Heart right ventricle (tissue), 16 donors: ENCODE data around the gene NEDD4. TPM values are rescaled to one million over a fixed set of nuclear protein-coding genes. Genes with fewer than 3 reads are reported as not detected.
"Not testable (repeated sequence)": the region's sequence is repeated elsewhere in the genome, so short reads cannot be mapped to it uniquely, and the experiment has no call there.

Experiments used
- ATAC-seq, 8 donors: fragments of 200-7000 bp; cut with Tn5 transposase; one replicate each; pipeline ENCODE4 v1.9.1; 2020; ENCODE audit warnings: mild to moderate bottlenecking in 8 of 8, moderate library complexity in 8 of 8, moderate number of reproducible peaks in 1 of 8
- DNase-seq, 2 donors: peaks; one replicate each; pipeline ENCODE4 v3.0.0-alpha.2; 2020
- H3K27ac ChIP-seq, 10 donors: fragments of 200-600 bp; sonication (generic) in 2 of 10; one replicate each; pipeline versions ENCODE4 v1.5.0 to v1.8.0; 2020 to 2022; ENCODE audit warnings: mild to moderate bottlenecking in 3 of 10
- H3K27me3 ChIP-seq, 7 donors: fragments of 200-600 bp; one replicate each; pipeline ENCODE4 v1.8.0; 2021 to 2022; ENCODE audit warnings: mild to moderate bottlenecking in 2 of 7
- H3K36me3 ChIP-seq, 9 donors: fragments of 200-600 bp; sonication (generic) in 1 of 9; one replicate each; pipeline versions ENCODE4 v1.5.0 to v1.8.0; 2020 to 2022; ENCODE audit warnings: mild to moderate bottlenecking in 2 of 9
- H3K4me1 ChIP-seq, 9 donors: fragments of 200-600 bp; sonication (generic) in 1 of 9; one replicate each; pipeline versions ENCODE4 v1.5.0 to v1.8.0; 2020 to 2022; ENCODE audit warnings: mild to moderate bottlenecking in 4 of 9
- H3K4me3 ChIP-seq, 10 donors: fragments of 200-600 bp; sonication (generic) in 2 of 10; one replicate each; pipeline versions ENCODE4 v1.5.0 to v1.8.0; 2020 to 2022; ENCODE audit warnings: mild to moderate bottlenecking in 7 of 10, moderate library complexity in 2 of 10
- H3K9me3 ChIP-seq, 11 donors: fragments of 200-600 bp in 10 of 11; sonication (generic) in 2 of 11; one replicate each; pipeline versions ENCODE4 v1.5.0 to v1.8.0; 2013 to 2022; ENCODE audit warnings: mild to moderate bottlenecking in 2 of 11, control low read depth in 1 of 11, moderate library complexity in 1 of 11
- WGBS, 2 donors: extraction: QIAGEN DNeasy Blood & Tissue Kit; methylation state at CpG; one replicate each; pipeline ENCODE4 v1.1.7; 2013; ENCODE audit warnings: inconsistent platforms in 1 of 2; 5-methylcytosine and 5-hydroxymethylcytosine counted together
- intact Hi-C, 10 donors: fragments of 100-400 bp; cut with DNase I; formaldehyde crosslinking; loops; one replicate each; pipeline versions ENCODE4 v1.11.1 to v1.14.2; 2022
- polyA plus RNA-seq, 2 donors: library from polyadenylated mRNA; stranded (reverse); fragments of 200-250 nt; gene quantifications; one replicate each; pipeline ENCODE4 v1.2.3, GENCODE V29; 2013
- total RNA-seq, 10 donors: library from RNA; stranded (reverse); fragmentation: NEBNext Ultra II Directional in 3 of 10; extraction: Animal tissue kit (Norgen Biotek cat#: 25700) in 3 of 10; gene quantifications; one replicate each; pipeline versions ENCODE4 v1.2.1 to v1.2.4, GENCODE V29; 2021 to 2023
- TF ChIP-seq, protein P1 (sequence below), 9 donors: fragments of 200-600 bp; sonication (generic) in 2 of 9; IDR thresholded peaks; one replicate each; pipeline versions ENCODE4 v1.5.0 to v1.8.0; 2021 to 2022; ENCODE audit warnings: antibody characterized with exemption in 9 of 9, mild to moderate bottlenecking in 5 of 9, moderate library complexity in 1 of 9
- donor health status: Arrhythmogenic right ventricular cardiomyopathy.
- donor health status: ischemic (EF 13 %, LVEDD 7.1; RV severe dilation, severe dysfunction).
- donor health status: healthy with polysubstance abuse.
- donor health status: DM: no; HTN: yes; CAD: no.
- donor health status: DM: no; HTN: no; CAD: no.
- donor health status: ischemic (EF 25% LVEDD 6.9; RV normal size, moderate dysfunction).
- donor health status: ischemic (EF 25% LVEDD 5.7; RV mildly dilated, moderate dysfunction).
- donor health status: healthy.
- donor health status: DM: yes; HTN: yes; CAD: no.
- donor health status: Ischemic cardiomyopathy.
- donor health status: ischemic (EF 35%, LVEDD 5.7; RV mildly dilated, moderate dysfunction).
- donor health status: nonischemic (EF 11% LVEDD 7.7; RV severe dilation, severe dysfunction).
- donor health status: DM: yes; HTN: yes; CAD: no.
- donor health status: PGD.
- donor health status: ischemic (EF 29% LVEDD 5.4; RV normal size, mild dysfunction).
- donor health status: nonischemic (EF 23%, LVEDD 6.1; RV moderate dilation, normal function).

NEDD4 gene
- total and polyA plus RNA-seq, 12 donors: 3.5 to 11.5 (median 8.7) TPM

DNA sequence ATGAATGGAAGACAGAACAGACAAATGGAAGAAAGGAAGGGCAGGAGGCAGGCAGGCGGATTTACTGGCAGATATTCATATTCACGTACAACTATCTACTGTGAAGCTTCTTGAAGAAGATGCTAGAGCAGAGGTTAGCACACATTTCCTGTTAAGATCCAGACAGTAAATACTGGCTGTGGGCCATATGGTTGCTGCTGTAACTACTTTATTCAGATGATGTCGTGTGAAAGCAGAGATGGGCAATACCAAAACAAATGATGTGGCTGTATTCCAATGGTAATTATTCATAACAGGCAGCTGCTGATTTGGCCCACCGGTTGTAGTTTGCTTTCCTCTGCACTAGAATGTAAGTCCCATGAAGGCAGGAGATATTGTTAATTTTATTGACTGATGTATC is 134.8 kb downstream of the NEDD4 start:
- ATAC-seq: no peak
- Histone ChIP-seq H3K27ac (no peak overlapping the region), H3K4me1 (peaks cover 0 to 6% (median 0%) of the 10 kb centered on the region in 9 donors), H3K4me3 (no peak overlapping the region), H3K9me3 (no peaks in the 10 kb centered on the region), H3K36me3 (peaks cover 0 to 85% (median 25%) of the 10 kb centered on the region in 9 donors), H3K27me3 (no peaks in the 10 kb centered on the region)
- intact Hi-C loops: no loop called here
- DNase-seq: no peak
- TF ChIP-seq, protein P1, sequence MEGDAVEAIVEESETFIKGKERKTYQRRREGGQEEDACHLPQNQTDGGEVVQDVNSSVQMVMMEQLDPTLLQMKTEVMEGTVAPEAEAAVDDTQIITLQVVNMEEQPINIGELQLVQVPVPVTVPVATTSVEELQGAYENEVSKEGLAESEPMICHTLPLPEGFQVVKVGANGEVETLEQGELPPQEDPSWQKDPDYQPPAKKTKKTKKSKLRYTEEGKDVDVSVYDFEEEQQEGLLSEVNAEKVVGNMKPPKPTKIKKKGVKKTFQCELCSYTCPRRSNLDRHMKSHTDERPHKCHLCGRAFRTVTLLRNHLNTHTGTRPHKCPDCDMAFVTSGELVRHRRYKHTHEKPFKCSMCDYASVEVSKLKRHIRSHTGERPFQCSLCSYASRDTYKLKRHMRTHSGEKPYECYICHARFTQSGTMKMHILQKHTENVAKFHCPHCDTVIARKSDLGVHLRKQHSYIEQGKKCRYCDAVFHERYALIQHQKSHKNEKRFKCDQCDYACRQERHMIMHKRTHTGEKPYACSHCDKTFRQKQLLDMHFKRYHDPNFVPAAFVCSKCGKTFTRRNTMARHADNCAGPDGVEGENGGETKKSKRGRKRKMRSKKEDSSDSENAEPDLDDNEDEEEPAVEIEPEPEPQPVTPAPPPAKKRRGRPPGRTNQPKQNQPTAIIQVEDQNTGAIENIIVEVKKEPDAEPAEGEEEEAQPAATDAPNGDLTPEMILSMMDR (IDR thresholded peaks at IDR 0.05): no peak
- 80 to 87% methylated on average over 4 of the region's 4 CpGs for WGBS, 2 donors

DNA sequence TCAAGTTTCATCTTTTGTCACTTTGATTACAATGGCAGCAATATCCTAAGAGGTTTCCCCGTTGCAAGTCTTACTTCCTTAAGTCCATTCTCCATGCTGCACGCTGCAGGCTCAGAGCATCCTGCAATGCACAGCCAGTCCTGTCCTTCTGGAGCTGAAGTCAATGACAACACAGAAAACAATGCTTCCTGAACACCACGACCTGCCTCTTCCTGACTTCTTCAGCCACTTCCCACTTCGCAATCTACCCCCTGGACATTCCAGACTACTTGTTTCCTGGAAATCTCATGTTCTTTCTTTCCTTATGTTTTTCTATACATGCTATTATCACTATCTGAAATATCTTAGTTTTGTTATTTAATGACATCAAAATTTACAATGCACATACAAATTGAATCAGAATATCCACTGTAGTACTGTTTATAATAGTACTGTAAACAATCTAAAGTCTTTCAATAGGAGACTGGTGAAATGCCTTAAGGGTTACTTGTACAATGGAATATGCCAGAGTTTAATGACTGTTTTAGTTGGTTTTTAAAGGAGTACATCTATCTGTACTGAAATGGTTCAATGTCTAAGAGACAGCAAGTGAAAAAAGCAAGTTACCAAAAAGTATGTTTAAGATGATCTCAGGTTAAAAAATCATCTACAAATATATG is 136.8 kb downstream of the NEDD4 start:
- Histone ChIP-seq H3K9me3 (no peaks in the 10 kb centered on the region), H3K27me3 (no peaks in the 10 kb centered on the region), H3K4me3 (no peak overlapping the region), H3K4me1 (peaks cover 0 to 6% (median 0%) of the 10 kb centered on the region in 9 donors), H3K36me3 (peaks cover 0 to 88% (median 29%) of the 10 kb centered on the region in 9 donors), H3K27ac (peak overlapping the region in 1 of 10 donors; percentile 44)
- WGBS, 2 donors: 62 to 66% methylated on average over 4 of the region's 4 CpGs
- intact Hi-C loops: no loop called here
- ATAC-seq (peak in 2 of 8 donors; percentile 44 to 68), DNase-seq (peak in 1 of 2 donors; percentile 9)
- TF ChIP-seq, protein P1 (IDR thresholded peaks at IDR 0.05): no peak

DNA sequence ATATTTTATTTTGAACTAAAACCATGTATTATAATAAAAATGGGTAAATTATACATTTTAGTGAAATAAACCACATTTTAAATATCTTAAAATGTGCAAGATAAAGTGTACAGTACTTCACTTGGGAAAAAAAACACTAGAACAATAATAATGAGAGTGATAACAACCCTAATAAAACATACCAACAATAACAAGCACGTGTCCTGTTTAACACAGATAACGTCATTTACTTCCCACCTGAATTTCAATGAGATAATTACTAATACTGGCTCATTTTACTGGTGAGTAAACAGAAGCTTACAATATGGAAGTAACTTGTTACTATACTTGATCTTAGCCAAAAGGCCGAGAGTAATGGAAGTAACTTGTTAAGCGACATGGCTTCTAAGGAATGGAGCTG is 140.3 kb downstream of the NEDD4 start:
- ATAC-seq: no peak

DNA sequence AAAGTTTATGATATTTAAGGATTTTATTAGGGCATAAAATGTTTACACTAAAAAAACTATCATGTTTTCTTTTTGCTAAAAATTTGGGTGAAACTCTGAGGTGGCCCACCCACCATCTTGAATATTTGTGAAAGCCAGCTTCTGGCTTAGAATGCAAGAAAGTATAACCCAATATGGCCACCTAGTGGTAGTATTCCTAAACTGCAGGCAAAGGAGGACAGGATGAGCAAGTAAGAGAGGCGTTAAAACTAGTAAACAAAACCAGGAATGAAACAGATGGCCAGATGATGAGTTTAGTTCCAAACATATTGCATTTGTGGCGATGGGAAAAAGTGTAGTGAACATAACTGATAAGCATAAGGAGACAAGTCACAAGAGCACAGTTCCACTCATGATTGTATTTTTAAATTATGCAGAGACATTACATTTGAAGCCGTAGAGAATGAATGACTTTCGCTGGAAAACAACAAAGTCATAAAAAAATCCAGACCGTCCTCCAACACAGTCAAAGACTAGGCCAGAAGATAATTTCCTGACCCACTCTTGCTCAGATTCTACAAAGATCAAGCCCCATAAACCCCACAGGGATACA is 147.2 kb downstream of the NEDD4 start:
- peaks cover 0 to 79% (median 23%) of the 10 kb centered on the region in 9 donors for H3K36me3 ChIP-seq
- TF ChIP-seq, protein P1 (IDR thresholded peaks at IDR 0.05): peak; percentile 73 to 92 (median 88)
- H3K27ac ChIP-seq: no peak overlapping the region
- peak in 1 of 2 donors; percentile 78 for DNase-seq
- no peaks in the 10 kb centered on the region for H3K27me3 ChIP-seq
- peak in 7 of 8 donors; percentile 43 to 68 (median 61) for ATAC-seq
- H3K4me1 ChIP-seq: no peaks in the 10 kb centered on the region
- no peaks in the 10 kb centered on the region for H3K9me3 ChIP-seq
- H3K4me3 ChIP-seq: no peak overlapping the region
- 47 to 48% methylated on average over 5 of the region's 5 CpGs for WGBS, 2 donors
- intact Hi-C loops: loop anchor here in 8 of 10 donors (1.0 to 5.0 kb wide), 4 partner anchors 57 to 199 kb away; no protein-coding TSS in a partner anchor

More for the DNA sequence above, 140.3 kb downstream of the NEDD4 start:
- peaks cover 0 to 85% (median 22%) of the 10 kb centered on the region in 9 donors for H3K36me3 ChIP-seq
- WGBS, 2 donors: 83 to 88% methylated on average over 4 of the region's 4 CpGs
- TF ChIP-seq, protein P1 (IDR thresholded peaks at IDR 0.05): no peak
- H3K4me3 ChIP-seq: no peak overlapping the region
- no peak for DNase-seq
- no peaks in the 10 kb centered on the region for H3K9me3 ChIP-seq
- no peaks in the 10 kb centered on the region for H3K27me3 ChIP-seq
- intact Hi-C loops: no loop called here
- no peak overlapping the region for H3K27ac ChIP-seq
- peaks cover 0 to 6% (median 0%) of the 10 kb centered on the region in 9 donors for H3K4me1 ChIP-seq

DNA sequence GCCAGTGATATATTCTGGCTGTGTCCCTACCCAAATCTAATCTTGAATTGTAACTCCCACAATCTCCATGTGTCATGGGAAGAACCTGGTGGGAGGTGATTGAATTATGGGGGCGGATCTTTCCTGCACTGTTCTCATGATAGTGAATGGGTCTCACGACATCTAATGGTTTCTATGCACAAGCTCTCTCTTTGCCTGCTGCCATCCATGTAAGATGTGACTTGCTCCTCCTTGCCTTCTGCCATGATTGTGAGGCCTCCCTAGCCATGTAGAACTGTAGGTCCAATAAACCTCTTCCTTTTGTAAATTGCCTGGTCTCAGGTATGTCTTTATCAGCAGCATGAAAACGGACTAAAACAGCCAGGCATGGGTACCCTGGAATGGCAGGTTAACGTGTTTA is 150.5 kb downstream of the NEDD4 start:
- H3K27ac ChIP-seq, H3K9me3 ChIP-seq, H3K4me3 ChIP-seq, DNase-seq, H3K4me1 ChIP-seq, H3K27me3 ChIP-seq, ATAC-seq: not testable (repeated sequence)
- peaks cover 0 to 81% (median 28%) of the 10 kb centered on the region in 9 donors for H3K36me3 ChIP-seq
- intact Hi-C loops: loop anchor here in 1 of 10 donors (5.0 kb wide), 1 partner anchor 201 kb away; no protein-coding TSS in a partner anchor
- WGBS, 2 donors: 95 to 97% methylated on average over 4 of the region's 4 CpGs
